Measurements from ENCODE around the gene TMEM183A.

Gene TMEM183A

GRCh38 chr1:203033287-203033686, 26.1 kb downstream of the TMEM183A start:
- no peak for DNase-seq

- DNase-seq, result no peak
These were observed 26.7 kb downstream of the TMEM183A start for GRCh38 chr1:203033917-203034316.

GRCh38 chr1:203034422-203035110, 27.4 kb downstream of the TMEM183A start:
- no peak for DNase-seq

GRCh38 chr1:203035111-203036000, 28.2 kb downstream of the TMEM183A start:
- DNase-seq, result no peak

- no peak for DNase-seq
These were observed 29.0 kb downstream of the TMEM183A start for GRCh38 chr1:203036135-203036534.

GRCh38 chr1:203036537-203036936, 29.4 kb downstream of the TMEM183A start:
- DNase-seq, result no peak

- DNase-seq, result no peak
These were observed 30.5 kb downstream of the TMEM183A start for GRCh38 chr1:203037509-203038190.

- no peak for DNase-seq
These were observed 31.1 kb downstream of the TMEM183A start for GRCh38 chr1:203038217-203038741.

- DNase-seq, result peak; percentile 42
These were observed 31.9 kb downstream of the TMEM183A start for GRCh38 chr1:203038891-203039608.

GRCh38 chr1:203039609-203040512, 32.7 kb downstream of the TMEM183A start:
- no peak for DNase-seq

GRCh38 chr1:203040513-203041275, 33.5 kb downstream of the TMEM183A start:
- DNase-seq, result no peak

- DNase-seq, result no peak
These were observed 34.3 kb downstream of the TMEM183A start for GRCh38 chr1:203041351-203041932.

GRCh38 chr1:203043830-203044545, 36.8 kb downstream of the TMEM183A start:
- no peak for DNase-seq

GRCh38 chr1:203044546-203045250, 37.5 kb downstream of the TMEM183A start:
- DNase-seq, result no peak

GRCh38 chr1:203045336-203045735, 38.2 kb downstream of the TMEM183A start:
- DNase-seq, result no peak

GRCh38 chr1:203045821-203046594, 38.8 kb downstream of the TMEM183A start:
- DNase-seq, result no peak

GRCh38 chr1:203046984-203047630, 39.9 kb downstream of the TMEM183A start:
- DNase-seq, result no peak

- no peak for DNase-seq
These were observed 40.9 kb downstream of the TMEM183A start for GRCh38 chr1:203048086-203048485.

All from NCI-H1048 (cell line).